ENCODE data around the gene CLCN5.
"Not testable (repeated sequence)": the region's sequence is repeated elsewhere in the genome, so short reads cannot be mapped to it uniquely, and the experiment has no call there.

Gene CLCN5

GRCh38 chrX:49993661-49994060, 71.3 kb downstream of the CLCN5 start:
- in situ Hi-C loops (cut with MboI; ENCODE audit: low sequenced_read_pairs) = no loop called here

DNA sequence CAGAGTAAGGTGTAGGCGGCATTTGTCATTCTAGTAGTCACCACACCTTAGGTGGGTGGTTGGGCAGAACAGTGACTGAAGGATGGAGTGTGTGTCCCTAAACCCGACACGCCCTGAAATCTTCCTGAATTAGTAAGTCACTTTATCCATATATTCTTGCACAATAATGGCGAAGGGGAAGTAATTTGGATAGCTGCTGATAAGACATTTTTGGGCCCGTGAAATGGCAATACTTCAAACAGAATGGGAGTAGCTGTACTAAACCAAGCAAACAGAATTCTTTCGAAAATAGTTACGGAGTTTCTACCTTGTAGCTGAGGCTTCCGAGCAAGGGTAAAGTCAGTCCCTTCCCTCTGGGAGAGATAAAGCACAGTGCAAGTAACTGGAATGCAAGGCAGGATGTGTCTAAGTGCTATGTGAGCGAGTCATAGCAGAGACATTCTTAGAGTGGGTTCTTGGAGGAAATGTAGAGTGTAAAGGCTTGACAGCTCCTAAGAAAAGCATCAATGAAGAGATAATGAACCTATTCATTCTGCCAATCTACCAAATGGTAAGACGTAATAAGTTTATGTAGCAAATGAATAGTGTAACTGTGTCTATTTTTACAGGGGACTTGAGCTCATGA, 72.8 kb downstream of the CLCN5 start:
- in situ Hi-C loops (cut with MboI; ENCODE audit: low sequenced_read_pairs) = no loop called here

DNA sequence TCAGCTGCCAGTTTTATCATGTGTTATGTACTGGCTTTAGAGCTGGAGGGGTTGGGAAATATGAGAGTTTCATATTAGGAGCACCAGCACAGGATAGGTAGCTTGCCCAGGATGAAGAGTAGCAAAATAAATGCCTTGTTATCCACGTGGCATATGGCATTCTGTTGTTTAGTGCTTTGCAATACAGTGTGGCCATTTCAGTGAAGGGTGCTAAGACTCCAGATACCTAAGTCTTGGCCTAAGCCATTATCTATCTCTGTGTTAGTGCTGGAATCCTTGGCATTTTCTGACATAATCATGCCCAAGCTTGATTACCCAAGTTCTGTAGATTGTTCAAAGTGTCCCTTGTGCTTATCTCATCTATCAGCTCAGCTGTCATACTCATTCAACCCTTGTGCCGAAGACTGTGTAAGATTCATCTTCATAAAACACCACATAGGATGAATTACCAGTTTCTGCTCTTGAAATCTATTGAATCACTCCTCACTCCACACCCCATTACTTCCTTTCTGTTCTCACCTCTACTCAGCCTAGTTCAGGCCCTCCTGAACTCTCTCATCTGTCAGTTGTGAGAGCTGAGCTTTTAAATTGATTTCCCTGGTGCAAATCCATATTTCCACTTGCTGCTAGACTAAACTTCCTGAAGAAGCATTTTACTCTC, 73.5 kb downstream of the CLCN5 start:
- in situ Hi-C loops (cut with MboI; ENCODE audit: low sequenced_read_pairs) = no loop called here

DNA sequence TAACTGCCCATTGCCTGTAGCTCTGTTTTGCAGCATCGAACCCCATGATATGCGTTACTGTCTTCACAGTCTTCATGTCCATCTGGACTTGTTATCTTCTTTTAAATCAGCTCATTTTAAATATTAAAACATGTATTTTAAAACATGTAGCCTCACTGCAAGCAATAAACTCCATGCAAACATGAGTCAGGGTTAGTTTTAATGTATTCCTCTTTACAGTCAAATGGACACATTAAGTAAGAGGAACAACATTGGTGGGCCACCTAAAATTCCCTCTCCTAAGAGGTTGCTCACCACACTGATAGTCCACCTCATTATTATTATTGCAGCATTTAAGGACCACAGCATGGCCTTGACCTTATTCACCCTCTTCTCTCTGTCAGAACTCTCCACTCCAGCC, 74.1 kb downstream of the CLCN5 start:
- in situ Hi-C loops (cut with MboI; ENCODE audit: low sequenced_read_pairs) = no loop called here

DNA sequence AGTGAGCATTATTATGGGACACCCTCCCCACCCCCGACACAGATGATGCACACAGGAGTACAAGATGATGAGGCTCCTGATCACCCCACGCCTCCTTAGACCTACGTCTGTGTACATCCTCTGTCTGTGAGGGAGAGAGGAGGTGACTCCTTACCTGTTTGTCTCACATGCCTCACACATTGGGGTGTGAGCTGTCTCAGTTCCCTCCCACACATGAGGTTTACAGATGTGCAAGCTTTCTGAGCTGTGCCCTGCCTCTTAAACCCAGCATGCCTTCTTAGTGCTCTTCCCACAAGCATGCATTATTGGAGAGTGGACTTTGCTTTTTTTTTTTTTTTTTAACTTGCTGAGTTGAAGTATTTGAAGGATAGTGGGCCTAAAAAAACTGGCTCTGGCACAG, 76.7 kb downstream of the CLCN5 start:
- in situ Hi-C loops (cut with MboI; ENCODE audit: low sequenced_read_pairs) = no loop called here

GRCh38 chrX:50000937-50001542, 78.6 kb downstream of the CLCN5 start:
- in situ Hi-C loops (cut with MboI; ENCODE audit: low sequenced_read_pairs) = no loop called here

DNA sequence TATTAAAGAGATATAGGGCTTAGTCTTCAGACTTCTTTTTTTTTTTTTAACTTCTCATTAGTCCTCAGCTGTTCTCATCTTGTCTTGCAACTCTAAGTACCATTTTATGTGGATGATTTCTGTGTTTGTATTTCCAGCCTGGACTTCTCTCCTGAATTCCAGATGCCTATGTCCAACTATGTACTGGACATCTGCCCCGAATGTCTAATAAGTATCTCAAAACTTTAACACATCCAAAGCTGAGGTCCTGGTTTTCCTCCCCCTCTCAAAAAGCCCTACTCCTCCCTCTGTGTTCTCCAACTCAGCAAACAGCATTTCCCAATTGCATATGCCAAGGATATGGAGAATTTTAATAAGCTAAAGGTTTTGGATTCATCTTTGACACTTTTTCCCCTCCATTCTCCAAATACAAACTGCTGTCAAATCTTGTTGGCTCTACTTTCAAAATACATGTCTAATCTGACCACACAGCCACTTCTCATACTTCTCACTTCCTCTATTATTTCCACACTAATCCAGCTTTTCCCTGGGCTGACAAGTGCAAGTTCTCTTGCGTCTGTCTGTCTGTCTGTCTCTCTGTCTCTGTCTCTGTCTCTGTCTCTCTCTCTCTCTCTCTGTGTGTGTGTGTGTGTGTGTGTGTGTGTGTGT, 79.8 kb downstream of the CLCN5 start:
- in situ Hi-C loops (cut with MboI; ENCODE audit: low sequenced_read_pairs) = no loop called here

GRCh38 chrX:50003467-50003866, 81.1 kb downstream of the CLCN5 start:
- in situ Hi-C loops (cut with MboI; ENCODE audit: low sequenced_read_pairs) = no loop called here

GRCh38 chrX:50003927-50004326, 81.5 kb downstream of the CLCN5 start:
- in situ Hi-C loops (cut with MboI; ENCODE audit: low sequenced_read_pairs) = no loop called here

DNA sequence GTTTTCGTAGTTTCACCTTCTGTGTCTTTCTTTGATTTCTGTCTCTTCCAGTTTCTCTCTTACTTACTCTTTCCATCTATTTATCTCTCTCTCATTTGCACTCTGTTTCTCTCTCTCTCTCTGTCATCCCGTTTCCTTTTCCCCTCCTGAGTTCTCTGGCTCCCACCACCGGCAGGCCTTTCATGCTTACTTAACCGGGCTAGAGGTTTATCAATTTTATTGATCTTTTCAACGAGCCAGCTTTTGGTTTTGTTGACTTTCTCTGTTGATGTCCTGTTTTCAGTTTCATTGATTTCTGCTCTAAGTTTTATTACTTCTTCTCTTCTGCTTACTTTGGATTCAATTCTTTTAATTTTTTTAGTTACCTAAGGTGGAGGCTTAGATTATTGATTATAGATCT, 103.2 kb downstream of the CLCN5 start:
- in situ Hi-C loops (cut with MboI; ENCODE audit: low sequenced_read_pairs) = not testable (repeated sequence)

- in situ Hi-C loops (cut with MboI; ENCODE audit: low sequenced_read_pairs) = no loop called here
Observed at GRCh38 chrX:50035126-50035525, 112.7 kb downstream of the CLCN5 start.

- in situ Hi-C loops (cut with MboI; ENCODE audit: low sequenced_read_pairs) = no loop called here
Observed at GRCh38 chrX:50036426-50036825, 114.0 kb downstream of the CLCN5 start.

GRCh38 chrX:50045823-50046222, 123.4 kb downstream of the CLCN5 start:
- in situ Hi-C loops (cut with MboI; ENCODE audit: low sequenced_read_pairs) = no loop called here

- in situ Hi-C loops (cut with MboI; ENCODE audit: low sequenced_read_pairs) = no loop called here
Observed at GRCh38 chrX:50049228-50049627, 126.8 kb downstream of the CLCN5 start.

- in situ Hi-C loops (cut with MboI; ENCODE audit: low sequenced_read_pairs) = no loop called here
Observed at GRCh38 chrX:50054147-50054546, 131.8 kb downstream of the CLCN5 start.

- in situ Hi-C loops (cut with MboI; ENCODE audit: low sequenced_read_pairs) = no loop called here
Observed at GRCh38 chrX:50066318-50066937, 144.0 kb downstream of the CLCN5 start.

- in situ Hi-C loops (cut with MboI; ENCODE audit: low sequenced_read_pairs) = no loop called here
Observed at GRCh38 chrX:50067435-50068284, 145.3 kb downstream of the CLCN5 start.

- in situ Hi-C loops (cut with MboI; ENCODE audit: low sequenced_read_pairs) = no loop called here
Observed at GRCh38 chrX:50068285-50068563, 145.8 kb downstream of the CLCN5 start.

DNA sequence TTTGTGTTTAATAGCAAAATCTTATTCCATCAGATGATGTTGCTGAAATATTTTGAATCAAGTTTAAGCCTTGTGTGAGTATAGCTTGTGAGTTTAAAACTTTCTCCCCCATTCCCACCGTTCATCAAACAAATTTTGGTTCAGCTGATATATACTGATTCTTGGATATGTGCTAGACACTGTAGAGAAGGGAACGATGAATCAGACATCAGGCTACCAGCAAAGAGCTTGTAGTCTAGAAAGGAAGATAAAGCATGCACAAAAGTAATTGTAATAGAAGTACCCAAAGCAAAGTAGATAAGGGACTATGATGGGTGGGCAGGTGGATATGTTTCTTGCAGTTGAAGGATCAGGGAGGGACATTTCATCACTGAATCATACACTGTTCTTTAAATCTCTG, 146.5 kb downstream of the CLCN5 start:
- in situ Hi-C loops (cut with MboI; ENCODE audit: low sequenced_read_pairs) = no loop called here

- in situ Hi-C loops (cut with MboI; ENCODE audit: low sequenced_read_pairs) = no loop called here
Observed at GRCh38 chrX:50071494-50071893, 149.1 kb downstream of the CLCN5 start.

GRCh38 chrX:50072110-50072509, 149.7 kb downstream of the CLCN5 start:
- in situ Hi-C loops (cut with MboI; ENCODE audit: low sequenced_read_pairs) = no loop called here

Measured in HL-60/S4 (cell line).